GM18951 (cell line): ENCODE results near the gene UGT1A4.

Source experiments
- POLR2A ChIP-seq: IDR thresholded peaks from 4 replicates; pipeline ENCODE4 v1.6.1; 2011; ENCODE audit warnings: mild to moderate bottlenecking; ENCODE audit not compliant: insufficient read length, insufficient read depth; ENCODE audit errors: extremely low read depth
- in situ Hi-C: fragments of 300-500 bp; cut with MboI; formaldehyde crosslinking; loops from one replicate; pipeline ENCODE4 v1.12.0; 2022; ENCODE audit warnings: low sequenced_read_pairs, mixed read lengths, inconsistent platforms; ENCODE audit not compliant: unreplicated experiment

UGT1A4 gene

DNA sequence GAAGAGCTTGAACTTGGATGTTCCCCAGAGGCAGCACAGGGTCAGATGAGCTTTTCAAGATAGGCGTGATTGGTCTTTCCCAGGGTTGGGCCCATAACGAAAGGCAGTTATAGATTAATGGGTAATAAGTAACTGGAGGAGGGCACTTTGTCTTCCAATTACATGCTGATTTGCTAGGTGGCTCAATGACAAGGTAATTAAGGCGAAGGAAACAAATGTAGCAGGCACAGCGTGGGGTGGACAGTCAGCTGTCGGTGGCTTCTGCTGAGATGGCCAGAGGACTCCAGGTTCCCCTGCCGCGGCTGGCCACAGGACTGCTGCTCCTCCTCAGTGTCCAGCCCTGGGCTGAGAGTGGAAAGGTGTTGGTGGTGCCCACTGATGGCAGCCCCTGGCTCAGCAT, at the start of gene UGT1A4:
Gene UGT1A4 (plus strand): TSS at position 185 of the 400 bp plus-strand sequence. CDS start 85 bp downstream, at position 270.
- in situ Hi-C loops = no loop called here
- no peak for TF ChIP-seq POLR2A

DNA sequence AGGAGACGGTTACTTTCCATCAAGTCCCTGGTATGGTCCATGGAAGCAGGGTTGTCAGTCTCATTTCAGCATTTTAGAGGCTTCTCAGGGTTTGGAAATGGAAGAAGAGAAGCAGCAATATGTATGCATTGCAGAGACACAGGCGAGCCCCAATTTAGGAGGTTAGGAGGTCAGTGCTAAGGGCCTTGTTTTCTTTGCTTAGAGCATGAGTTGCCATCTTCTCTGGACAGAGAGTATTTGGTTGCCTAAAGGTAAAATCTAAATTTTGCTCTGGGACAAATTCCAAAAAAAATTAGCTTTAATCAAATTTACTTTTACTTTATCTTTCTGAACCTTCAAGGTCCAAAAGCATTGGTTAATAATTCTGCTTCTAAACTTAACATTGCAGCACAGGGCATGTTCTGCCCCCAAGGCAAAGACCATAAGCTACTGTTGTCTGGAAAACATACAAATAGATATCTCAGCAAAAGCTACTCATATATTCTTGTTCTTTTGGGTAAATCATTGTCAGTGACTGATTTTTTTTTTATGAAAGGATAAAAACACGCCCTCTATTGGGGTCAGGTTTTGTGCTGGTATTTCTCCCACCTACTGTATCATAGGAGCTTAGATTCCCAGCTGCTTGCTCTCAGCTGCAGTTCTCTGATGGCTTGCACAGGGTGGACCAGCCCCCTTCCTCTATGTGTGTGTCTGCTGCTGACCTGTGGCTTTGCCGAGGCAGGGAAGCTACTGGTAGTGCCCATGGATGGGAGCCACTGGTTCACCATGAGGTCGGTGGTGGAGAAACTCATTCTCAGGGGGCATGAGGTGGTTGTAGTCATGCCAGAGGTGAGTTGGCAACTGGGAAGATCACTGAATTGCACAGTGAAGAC, 47.0 kb upstream of the UGT1A4 start, which contains the start of gene UGT1A9:
Gene UGT1A9 (plus strand): TSS at position 609 of the 872 bp plus-strand sequence. CDS start 37 bp downstream, at position 646.
- TF ChIP-seq POLR2A = no peak
- in situ Hi-C loops = no loop called here

DNA sequence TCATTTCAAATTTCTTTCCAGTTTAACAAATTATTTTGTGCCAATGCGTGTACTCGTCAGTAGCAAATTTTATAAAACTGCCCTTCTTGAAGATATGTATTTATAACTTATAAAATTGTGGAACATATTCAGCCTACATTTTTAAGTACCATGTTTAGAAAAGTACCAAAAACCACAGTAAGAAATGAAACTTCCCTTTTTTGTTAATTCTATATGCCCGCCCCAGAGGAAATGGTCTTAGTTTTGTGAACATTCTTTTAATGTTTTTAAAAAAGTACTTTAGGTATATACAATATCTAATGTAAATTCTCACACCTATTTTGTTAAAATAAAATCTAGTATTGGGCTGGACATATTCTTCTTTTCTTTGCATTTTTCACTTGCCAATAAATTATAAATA, 45.6 kb upstream of the UGT1A4 start:
- in situ Hi-C loops = no loop called here

DNA sequence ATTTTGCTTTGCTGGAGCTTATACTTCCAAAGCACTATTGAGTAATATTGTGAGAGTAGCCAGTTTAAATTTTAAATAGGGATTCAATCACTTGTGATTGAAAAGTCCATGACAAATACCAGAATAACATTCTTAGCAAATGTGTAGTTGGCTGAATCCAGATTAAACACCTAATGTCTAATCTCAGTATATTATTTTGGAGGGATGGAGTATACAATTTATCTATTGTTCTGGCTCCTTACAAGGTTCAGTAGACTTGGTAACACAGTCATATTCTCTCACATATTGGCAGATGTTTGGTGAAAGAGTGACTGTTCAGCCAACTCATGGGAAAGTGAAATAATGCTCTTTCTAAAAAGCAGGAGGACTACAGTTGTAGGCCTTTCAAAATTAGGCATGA, 44.6 kb upstream of the UGT1A4 start:
- TF ChIP-seq POLR2A = no peak
- in situ Hi-C loops = no loop called here

More for the DNA sequence above, 45.6 kb upstream of the UGT1A4 start:
- TF ChIP-seq POLR2A = no peak

DNA sequence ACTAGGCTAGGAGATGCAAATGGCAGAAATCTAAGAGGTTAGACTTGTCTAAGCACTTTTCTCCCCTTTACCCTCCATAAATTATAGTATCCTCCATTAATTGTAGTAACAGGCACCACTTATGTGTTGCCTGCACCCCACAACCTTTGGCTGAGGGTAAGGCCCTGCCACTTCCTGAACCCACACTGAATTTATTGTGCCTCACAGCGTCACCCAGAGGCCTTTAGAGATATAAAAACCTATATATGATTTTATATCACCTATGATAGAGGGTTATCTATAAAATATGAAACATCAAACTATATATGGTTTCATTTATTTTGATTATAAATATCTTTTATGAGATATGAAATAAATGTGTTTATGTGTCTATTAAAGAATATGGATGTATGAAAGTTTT, 44.2 kb upstream of the UGT1A4 start:
- in situ Hi-C loops = no loop called here
- no peak for TF ChIP-seq POLR2A

DNA sequence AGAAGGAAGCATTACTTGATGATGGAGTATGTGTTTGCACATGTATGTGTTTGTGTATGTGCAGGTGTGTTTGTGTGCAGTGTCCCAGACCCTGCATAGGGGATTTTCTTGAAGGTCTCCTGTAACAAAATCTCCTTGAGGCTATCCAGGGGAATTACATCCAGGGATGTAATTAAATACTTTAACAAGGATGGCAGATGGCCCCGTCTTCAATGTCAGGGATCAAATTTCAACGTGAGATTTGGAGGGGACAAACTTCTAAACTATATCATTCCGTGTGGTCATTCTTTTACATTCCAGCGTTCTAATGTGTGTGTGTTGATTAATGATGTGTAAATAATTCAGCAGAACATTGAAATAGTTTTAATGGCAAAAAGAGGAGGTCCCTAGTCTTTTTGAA, 43.5 kb upstream of the UGT1A4 start:
- TF ChIP-seq POLR2A = no peak
- in situ Hi-C loops = no loop called here

DNA sequence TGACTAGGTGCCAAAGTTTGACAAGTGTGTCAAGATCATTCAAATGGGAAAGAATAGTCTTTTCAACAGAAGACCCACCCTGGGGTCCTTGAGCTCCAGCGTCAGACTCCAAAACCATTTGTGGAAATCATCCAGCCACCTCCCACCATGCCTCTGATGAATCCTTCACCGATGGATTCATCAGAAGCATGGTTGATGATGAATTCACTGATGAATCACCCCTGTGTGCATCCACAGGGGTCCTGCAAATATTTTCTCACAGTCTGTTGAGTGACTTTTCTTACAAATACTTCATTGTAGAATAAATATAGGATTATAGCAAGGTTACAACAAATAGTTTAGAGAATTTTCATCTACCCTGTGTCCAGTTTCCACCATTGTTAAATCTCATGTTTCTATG, 42.5 kb upstream of the UGT1A4 start:
- in situ Hi-C loops = no loop called here
- TF ChIP-seq POLR2A = no peak

DNA sequence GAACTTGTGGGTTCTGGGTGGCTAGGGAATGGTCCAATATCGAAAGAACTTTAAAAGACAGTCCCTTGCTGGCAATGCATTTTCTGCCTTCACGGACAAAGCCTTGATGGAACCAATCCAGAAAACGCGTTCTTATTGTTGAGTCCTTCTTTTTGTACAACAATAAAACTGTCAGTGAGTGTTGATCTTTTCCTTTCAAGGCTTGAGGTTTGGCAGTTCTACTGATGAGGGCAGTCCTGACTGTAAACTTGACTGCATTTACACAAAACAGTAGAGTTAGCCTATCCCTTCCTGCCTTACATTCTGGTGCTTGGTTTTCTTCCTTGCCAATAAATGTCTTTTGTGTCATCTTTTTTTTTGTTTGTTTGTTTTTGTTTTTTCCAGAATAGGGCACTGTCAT, 39.3 kb upstream of the UGT1A4 start:
- in situ Hi-C loops = no loop called here
- no peak for TF ChIP-seq POLR2A

DNA sequence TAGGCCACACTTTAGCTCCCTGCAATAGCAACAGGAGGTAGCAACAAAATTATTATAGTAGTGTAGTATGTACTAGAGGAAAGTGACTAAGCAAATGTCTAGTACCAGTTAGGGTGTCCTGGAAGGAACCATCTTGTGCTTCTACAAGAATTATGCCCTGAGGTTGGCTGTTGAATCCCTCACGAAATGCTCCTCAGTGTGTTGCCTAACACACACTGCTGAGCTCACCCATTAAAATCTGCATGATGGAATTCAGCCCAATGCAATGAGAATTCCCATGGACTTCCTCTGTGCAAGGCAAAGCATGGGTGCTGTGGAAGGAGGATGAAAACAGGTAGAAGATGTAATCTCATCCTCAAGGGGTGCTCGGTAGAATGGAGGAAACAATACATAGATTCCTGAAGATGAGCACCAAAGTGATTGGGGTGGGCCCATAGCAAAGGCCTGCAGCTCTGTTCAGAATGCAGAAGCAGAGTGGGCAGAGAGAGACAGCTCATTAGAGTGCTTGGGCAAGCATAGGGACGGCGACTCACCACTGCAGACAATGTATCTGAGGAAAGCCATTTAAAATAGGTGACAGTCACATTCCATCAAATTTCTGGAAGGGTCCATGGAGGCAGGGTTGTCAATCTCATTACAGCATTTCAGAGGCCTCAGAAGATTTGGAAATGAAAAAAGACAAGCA, 38.0 kb upstream of the UGT1A4 start:
- no peak for TF ChIP-seq POLR2A
- in situ Hi-C loops = no loop called here

DNA sequence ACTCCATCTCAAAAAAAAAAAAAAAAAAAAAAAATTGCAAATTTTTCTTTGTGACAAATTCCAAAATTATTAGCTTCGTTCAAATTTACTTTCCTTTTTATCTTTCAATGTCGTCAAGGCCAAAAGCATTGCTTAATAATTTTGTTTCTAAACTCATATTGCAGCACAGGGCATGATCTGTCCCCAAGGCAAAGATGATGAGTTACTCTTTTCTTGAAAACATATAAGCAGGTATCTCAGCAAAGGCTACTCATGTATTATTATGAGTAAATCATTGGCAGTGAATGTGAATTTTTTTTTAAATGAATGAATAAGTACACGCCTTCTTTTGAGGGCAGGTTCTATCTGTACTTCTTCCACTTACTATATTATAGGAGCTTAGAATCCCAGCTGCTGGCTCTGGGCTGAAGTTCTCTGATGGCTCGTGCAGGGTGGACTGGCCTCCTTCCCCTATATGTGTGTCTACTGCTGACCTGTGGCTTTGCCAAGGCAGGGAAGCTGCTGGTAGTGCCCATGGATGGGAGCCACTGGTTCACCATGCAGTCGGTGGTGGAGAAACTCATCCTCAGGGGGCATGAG, 36.9 kb upstream of the UGT1A4 start, which contains the start of gene UGT1A7:
Gene UGT1A7 (plus strand): TSS at position 381 of the 579 bp plus-strand sequence. CDS start 37 bp downstream, at position 418.
- no peak for TF ChIP-seq POLR2A
- in situ Hi-C loops = no loop called here

DNA sequence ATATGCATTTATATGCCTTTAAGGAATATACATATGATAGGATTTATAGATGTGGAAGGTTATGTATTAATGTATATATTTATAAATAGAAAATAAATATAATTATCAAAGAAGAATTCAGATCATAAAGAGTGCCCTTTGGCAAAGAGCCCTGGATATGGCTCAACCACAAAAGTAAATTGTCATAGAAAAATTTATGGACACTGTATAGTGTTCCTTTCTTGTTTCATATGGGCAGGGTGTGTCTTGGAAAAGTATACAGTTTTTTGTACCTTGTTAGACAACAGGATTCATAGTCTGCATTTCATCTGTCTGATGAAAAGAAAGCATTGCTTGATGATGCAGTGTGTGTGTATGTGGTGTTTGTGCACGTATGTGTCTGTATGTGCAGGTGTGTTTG, 33.9 kb upstream of the UGT1A4 start:
- in situ Hi-C loops = no loop called here
- TF ChIP-seq POLR2A = no peak

DNA sequence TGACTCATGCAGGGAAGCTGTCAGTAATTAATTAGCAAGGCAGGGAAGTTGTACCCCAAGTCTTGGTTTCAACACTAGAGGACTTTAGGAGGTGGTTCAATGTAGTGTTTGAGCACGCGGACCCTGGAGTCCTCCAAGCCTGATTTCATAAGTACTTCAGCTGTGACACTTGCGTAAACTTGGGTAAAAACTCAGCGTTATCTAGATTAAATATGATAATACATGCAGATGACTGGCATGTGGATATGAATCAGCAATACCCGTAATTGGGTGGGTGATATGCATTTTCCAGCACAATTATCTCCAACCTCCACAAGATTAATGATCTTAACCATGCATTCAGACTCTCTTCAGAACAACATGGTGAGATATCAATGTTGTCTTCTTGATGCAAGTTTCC, 31.6 kb upstream of the UGT1A4 start:
- TF ChIP-seq POLR2A = no peak
- in situ Hi-C loops = no loop called here

DNA sequence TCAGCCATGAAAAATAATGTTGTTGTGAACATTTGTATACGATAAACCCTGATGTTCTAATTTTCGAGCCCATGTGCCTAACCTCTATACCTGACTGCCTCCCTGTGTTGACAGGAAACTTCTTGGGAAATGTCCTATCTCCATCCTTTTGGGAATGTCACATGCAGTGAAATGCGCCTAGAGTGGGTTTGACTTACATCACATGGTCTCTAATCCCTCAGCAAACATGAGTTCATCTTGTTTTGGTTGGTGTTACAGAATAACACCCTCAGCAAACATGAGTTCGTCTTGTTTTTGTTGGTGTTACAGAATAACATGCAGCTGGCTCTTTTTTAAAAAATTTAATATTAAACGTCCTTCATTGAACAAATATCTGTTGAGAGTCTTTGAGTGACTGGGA, 30.2 kb upstream of the UGT1A4 start:
- TF ChIP-seq POLR2A = no peak
- in situ Hi-C loops = no loop called here
